GM19455 (cell line): ENCODE results near the gene IARS2.
A peak's percentile ranks its signal among the peaks of the same experiment; 100 is the strongest.
"Not testable (repeated sequence)": the region's sequence is repeated elsewhere in the genome, so short reads cannot be mapped to it uniquely, and the experiment has no call there.

ENCODE experiments used
- ATAC-seq: cut with Tn5 transposase; IDR thresholded peaks from one replicate; pipeline ENCODE4 v1.9.1; 2021; ENCODE audit not compliant: unreplicated experiment

IARS2 gene

GRCh38 chr1:220094016-220094911, at the start of gene IARS2:
Gene IARS2, plus strand, starts transcription at chr1:220094132. Its CDS starts 85 bp downstream, at chr1:220094217.
- ATAC-seq, result peak; percentile 57

GRCh38 chr1:220044678-220045355, 49.1 kb upstream of the IARS2 start:
- no peak for ATAC-seq

GRCh38 chr1:220045356-220046051, 48.4 kb upstream of the IARS2 start:
- ATAC-seq, result peak; percentile 21

GRCh38 chr1:220046052-220046930, 47.6 kb upstream of the IARS2 start, which contains the start of gene EPRS1:
Gene EPRS1, minus strand, starts transcription at chr1:220046505. Its CDS starts 117 bp downstream, at chr1:220046388.
- ATAC-seq, result peak; percentile 98

GRCh38 chr1:220056374-220056773, 37.6 kb upstream of the IARS2 start:
- no peak for ATAC-seq

GRCh38 chr1:220060876-220061275, 33.1 kb upstream of the IARS2 start:
- ATAC-seq, result no peak

GRCh38 chr1:220062629-220063028, 31.3 kb upstream of the IARS2 start:
- ATAC-seq, result no peak

- ATAC-seq, result no peak
Measured at GRCh38 chr1:220067269-220068204, 26.4 kb upstream of the IARS2 start.

- no peak for ATAC-seq
Measured at GRCh38 chr1:220076861-220077762, 16.8 kb upstream of the IARS2 start.

- no peak for ATAC-seq
Measured at GRCh38 chr1:220077887-220078286, 16.0 kb upstream of the IARS2 start.

- no peak for ATAC-seq
Measured at GRCh38 chr1:220084460-220084859, 9.5 kb upstream of the IARS2 start.

GRCh38 chr1:220086261-220086686, 7.7 kb upstream of the IARS2 start:
- ATAC-seq, result peak; percentile 46

- peak; percentile 55 for ATAC-seq
Measured at GRCh38 chr1:220089650-220090556, 4.0 kb upstream of the IARS2 start, which contains the start of gene BPNT1. Gene BPNT1, minus strand, starts transcription at chr1:220089788. Its CDS starts 9,942 bp downstream, at chr1:220079846.

GRCh38 chr1:220092694-220093093, 1.2 kb upstream of the IARS2 start:
- ATAC-seq, result no peak

- peak; percentile 12 for ATAC-seq
Measured at GRCh38 chr1:220093361-220094015, 444 bp upstream of the IARS2 start.

- no peak for ATAC-seq
Measured at GRCh38 chr1:220099826-220100225, 5.9 kb downstream of the IARS2 start.

- not testable (repeated sequence) for ATAC-seq
Measured at GRCh38 chr1:220110473-220110872, 16.5 kb downstream of the IARS2 start.
